HL-60 (cell line): ENCODE data around the gene TCEAL4.

ENCODE experiments used
- GABPA ChIP-seq: IDR thresholded peaks from 2 replicates; pipeline ENCODE4 v1.6.1; 2012; ENCODE audit warnings: low read depth
- POLR2AphosphoS5 ChIP-seq: IDR thresholded peaks from 2 replicates; pipeline ENCODE4 v1.6.1; 2012; ENCODE audit warnings: low read depth
- REST ChIP-seq: IDR thresholded peaks from 2 replicates; pipeline ENCODE4 v1.6.1; 2012; ENCODE audit warnings: low read depth; ENCODE audit not compliant: insufficient replicate concordance
- SPI1 ChIP-seq: IDR thresholded peaks from 2 replicates; pipeline ENCODE4 v1.6.1; 2012; ENCODE audit warnings: low read depth, mild to moderate bottlenecking, borderline replicate concordance
- TF ChIP-seq, protein P1 (sequence below): IDR thresholded peaks from one replicate; pipeline ENCODE4 v1.5.1; 2011; ENCODE audit warnings: low read length, control low read depth, inconsistent platforms; ENCODE audit not compliant: insufficient read depth

DNA sequence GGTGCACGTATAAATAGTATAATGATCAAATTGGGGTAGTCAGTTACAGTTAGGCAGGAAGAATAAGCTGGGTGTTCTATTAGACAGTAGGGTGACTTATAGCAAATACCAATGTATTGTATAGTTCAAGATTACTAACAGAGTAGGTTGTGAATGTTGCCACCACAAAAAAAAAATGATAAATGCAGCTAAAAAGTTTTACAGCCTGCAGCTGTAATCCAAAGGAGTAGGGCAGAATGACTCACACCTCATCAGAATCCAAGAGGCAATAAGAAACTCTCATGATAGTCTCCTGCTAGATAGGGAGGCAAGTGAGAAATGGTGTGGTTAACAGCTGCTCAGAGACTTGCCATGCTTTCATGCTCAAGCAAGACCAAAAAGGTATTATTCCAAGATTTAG lies 19.6 kb upstream of the TCEAL4 start:
- TF ChIP-seq POLR2AphosphoS5 (no peak), SPI1 (no peak), REST (no peak), GABPA (no peak)
- TF ChIP-seq, protein P1, sequence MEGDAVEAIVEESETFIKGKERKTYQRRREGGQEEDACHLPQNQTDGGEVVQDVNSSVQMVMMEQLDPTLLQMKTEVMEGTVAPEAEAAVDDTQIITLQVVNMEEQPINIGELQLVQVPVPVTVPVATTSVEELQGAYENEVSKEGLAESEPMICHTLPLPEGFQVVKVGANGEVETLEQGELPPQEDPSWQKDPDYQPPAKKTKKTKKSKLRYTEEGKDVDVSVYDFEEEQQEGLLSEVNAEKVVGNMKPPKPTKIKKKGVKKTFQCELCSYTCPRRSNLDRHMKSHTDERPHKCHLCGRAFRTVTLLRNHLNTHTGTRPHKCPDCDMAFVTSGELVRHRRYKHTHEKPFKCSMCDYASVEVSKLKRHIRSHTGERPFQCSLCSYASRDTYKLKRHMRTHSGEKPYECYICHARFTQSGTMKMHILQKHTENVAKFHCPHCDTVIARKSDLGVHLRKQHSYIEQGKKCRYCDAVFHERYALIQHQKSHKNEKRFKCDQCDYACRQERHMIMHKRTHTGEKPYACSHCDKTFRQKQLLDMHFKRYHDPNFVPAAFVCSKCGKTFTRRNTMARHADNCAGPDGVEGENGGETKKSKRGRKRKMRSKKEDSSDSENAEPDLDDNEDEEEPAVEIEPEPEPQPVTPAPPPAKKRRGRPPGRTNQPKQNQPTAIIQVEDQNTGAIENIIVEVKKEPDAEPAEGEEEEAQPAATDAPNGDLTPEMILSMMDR = no peak
